NCI-H2081 treated with DMSO at 0.1 percent for 48 hours (cell line): ENCODE data around the gene MSL1.

ENCODE experiments used
- DNase-seq: peaks from one replicate; lab custom pipeline; 2025; lab: John Stamatoyannopoulos, UW

The MSL1 gene

DNA sequence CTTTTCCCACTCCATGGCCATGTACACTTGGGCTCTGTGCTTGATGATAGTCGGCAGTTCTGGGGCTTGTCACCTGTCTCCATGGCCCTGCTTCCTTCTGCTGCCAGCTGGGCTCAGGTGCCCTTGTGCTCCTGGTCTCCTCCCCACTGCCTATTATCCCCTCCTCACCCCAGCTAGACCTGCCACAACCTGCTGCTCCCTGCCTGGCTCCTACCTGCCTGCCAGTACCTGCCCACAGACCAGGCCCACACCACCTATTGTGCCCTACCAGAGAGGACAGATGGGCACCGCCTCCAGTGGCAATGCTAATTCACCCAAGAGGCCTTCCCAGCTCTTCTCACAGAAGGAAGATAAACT is 55.0 kb downstream of the MSL1 start:
- DNase-seq, result no peak

DNA sequence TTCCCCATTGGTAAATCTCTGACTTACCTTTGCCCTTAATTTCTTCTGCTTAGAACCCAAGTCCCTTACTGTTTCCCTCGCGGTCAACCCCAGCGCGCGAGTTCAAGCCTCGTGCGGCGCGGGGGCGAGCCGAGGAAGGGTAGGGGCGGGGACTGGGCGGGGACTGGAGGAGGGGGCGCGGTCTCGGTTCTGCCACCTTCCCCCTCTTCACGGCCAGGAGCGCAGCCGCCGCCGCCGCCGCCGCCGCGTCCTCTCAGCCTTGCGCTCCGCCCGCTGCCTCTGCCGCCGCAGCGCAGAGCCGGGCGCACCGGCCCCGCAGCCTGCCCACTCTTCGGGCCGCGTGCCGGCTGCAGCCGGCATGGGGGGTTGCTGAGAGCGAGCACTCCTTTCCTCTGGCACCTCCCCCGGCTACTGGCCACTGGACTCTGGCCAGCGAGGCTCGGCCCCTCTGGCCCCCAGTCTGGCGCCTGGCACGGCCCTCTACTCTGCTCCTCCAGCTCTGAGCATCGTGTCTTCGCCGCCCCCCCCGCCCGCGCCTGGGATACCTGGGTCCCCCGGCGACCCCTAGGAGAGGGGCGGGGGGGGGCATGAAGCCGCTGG is 55.6 kb downstream of the MSL1 start, which contains the start of gene RAPGEFL1:
Gene RAPGEFL1, plus strand, starts transcription at position 196 of the 600 bp plus-strand sequence. Its CDS starts 392 bp downstream, at position 588.
- DNase-seq, result no peak

DNA sequence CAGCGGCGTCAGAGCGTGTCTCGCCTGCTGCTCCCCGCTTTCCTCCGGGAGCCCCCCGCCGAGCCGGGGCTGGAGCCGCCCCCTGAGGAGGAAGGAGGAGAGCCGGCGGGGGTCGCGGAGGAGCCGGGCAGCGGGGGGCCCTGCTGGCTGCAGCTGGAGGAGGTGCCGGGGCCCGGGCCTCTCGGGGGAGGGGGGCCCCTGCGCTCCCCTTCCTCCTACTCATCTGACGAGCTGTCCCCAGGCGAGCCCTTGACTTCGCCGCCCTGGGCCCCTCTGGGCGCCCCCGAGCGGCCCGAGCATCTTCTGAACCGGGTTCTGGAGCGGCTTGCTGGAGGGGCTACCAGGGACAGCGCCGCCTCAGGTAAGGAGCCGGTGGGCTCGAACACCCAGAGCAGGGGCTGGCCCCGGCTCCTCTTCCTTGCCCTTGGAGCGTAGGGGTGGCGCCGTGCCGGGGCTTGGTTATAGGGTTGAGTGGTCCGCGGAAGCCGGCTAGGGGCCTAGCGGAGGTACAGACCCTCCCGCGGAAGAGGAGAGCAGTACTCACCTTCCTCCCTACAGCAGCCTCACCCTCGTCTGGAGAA is 56.3 kb downstream of the MSL1 start:
- DNase-seq, result no peak

DNA sequence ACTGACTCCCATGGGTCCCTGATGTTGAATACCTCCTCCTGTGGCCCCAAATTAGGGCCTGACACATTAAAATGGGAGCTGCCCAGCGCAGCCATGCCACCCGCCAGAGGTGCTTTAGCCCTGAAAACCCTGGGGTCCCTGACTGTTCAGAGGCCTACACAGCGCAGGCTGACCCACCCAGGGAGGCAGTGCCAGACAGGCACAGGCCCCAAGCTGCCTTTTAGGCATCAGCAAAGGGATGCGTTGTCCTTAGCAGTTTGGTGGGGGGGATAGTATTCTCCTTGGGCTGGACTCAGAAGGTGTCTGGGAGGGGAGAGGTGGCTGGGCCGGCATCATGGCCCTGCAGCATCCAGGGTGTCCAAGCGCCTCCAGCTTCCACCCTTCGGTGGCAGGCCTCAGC is 56.9 kb downstream of the MSL1 start:
- DNase-seq, result no peak

DNA sequence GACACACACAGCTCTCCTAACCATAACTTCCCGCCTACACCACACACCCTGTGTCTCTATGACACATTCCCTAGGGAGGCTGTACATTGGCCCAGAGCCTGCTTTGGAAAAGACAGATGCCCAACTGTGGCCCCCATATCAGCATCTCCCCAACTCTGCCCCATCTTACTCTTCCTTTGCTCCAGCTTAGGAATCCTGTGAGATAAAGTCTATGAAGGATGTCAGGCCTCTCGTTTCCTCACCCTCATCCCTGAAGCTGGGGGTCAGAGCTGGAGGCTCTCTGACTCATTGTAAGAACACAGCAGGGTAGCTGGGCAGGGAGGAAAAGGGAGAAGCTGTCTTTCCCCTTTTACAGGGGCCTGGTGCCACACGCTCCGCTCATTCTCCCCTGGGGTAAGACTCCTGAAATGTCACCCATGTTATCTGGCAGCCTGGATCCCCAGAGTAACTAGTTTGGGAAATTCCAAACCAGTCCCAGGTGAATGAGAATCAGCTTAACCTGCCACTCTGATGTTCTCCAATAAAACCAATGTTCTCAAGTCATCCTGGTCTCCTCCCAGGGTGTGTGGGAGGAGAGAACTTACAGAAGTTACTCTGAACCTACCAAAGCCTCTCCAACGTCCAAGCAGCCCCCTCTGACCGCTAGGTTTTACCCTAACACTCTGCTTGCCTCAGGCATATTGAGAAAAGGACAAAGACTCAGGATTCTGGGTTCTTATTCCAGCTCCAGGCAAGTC is 58.3 kb downstream of the MSL1 start:
- DNase-seq, result no peak

- no peak for DNase-seq
Measured at GRCh38 chr17:40180694-40181093, 58.9 kb downstream of the MSL1 start.

DNA sequence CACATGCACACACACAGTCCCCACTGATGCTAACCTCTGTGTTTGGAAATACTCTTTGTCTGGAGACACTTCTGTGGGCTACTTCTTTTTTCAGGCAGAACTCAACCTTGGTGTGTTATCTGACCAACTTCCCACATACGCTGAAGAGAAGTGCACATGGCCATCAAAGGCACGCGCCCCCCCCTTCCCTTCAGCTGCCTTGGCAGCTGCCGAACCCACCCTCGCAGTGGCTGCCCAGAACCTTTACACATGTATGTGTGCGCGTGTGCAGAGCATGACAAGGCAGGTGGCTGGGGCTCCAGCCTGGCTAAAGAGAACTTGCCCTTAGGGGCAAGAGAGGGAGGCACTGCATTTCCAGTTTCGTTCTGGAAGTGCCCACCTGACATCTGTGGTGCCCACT is 59.4 kb downstream of the MSL1 start:
- no peak for DNase-seq

DNA sequence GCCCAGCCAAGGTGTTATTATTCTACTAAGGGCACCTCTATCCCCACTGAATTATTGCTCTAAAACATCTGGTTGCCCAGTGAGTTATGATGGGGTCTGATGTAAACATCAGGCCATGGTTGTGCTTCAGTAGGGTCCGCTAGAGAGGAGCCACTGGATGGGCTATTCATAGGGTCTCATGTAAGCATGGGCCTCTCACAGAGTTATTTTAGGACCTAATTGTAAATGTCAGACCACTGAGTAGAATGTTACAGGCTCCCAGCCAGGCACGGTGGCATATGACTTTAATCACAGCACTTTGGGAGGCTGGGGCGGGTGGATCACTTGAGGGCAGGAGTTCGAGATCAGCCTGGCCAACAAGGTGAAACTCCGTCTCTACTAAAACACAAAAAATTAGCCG is 60.8 kb downstream of the MSL1 start:
- no peak for DNase-seq
